ENCODE measurements around the gene FABP2.
"Not testable (repeated sequence)": the region's sequence is repeated elsewhere in the genome, so short reads cannot be mapped to it uniquely, and the experiment has no call there.

FABP2 gene

GRCh38 chr4:119299260-119299671 lies 22.7 kb downstream of the FABP2 start:
- Histone ChIP-seq H3K4me3 (ENCODE audit: insufficient read depth, low read depth, low read length, poor library complexity, severe bottlenecking) (peak overlapping the region; percentile 95), H3K27me3 (replicated peaks; ENCODE audit: control insufficient read depth, insufficient read depth, low read length, poor library complexity, severe bottlenecking) (no peaks in the 10 kb centered on the region), H3K9me3 (ENCODE audit: control insufficient read depth, low read length) (no peaks in the 10 kb centered on the region), H3K27ac (ENCODE audit: insufficient read depth, low read length, poor library complexity, severe bottlenecking) (peak overlapping the region; percentile 87), H3K36me3 (ENCODE audit: control insufficient read depth, insufficient read depth, low read length) (peaks cover 8% of the 10 kb centered on the region), H3K4me1 (ENCODE audit: control insufficient read depth, insufficient read depth, low read length, poor library complexity, severe bottlenecking) (peaks cover 14% of the 10 kb centered on the region)
- DNase-seq: no peak

- H3K4me3 ChIP-seq (ENCODE audit: insufficient read depth, low read depth, low read length, poor library complexity, severe bottlenecking): no peak overlapping the region
- H3K27ac ChIP-seq (ENCODE audit: insufficient read depth, low read length, poor library complexity, severe bottlenecking): no peak overlapping the region
- peaks cover 11% of the 10 kb centered on the region for H3K36me3 ChIP-seq (ENCODE audit: control insufficient read depth, insufficient read depth, low read length)
- DNase-seq: no peak
- H3K9me3 ChIP-seq (ENCODE audit: control insufficient read depth, low read length): no peaks in the 10 kb centered on the region
- H3K27me3 ChIP-seq (replicated peaks; ENCODE audit: control insufficient read depth, insufficient read depth, low read length, poor library complexity, severe bottlenecking): no peaks in the 10 kb centered on the region
- H3K4me1 ChIP-seq (ENCODE audit: control insufficient read depth, insufficient read depth, low read length, poor library complexity, severe bottlenecking): peaks cover 14% of the 10 kb centered on the region
Measured at GRCh38 chr4:119297795-119298194, 24.1 kb downstream of the FABP2 start.

- DNase-seq: no peak
- H3K4me3 ChIP-seq (ENCODE audit: insufficient read depth, low read depth, low read length, poor library complexity, severe bottlenecking): no peak overlapping the region
- H3K4me1 ChIP-seq (ENCODE audit: control insufficient read depth, insufficient read depth, low read length, poor library complexity, severe bottlenecking): peaks cover 14% of the 10 kb centered on the region
- H3K36me3 ChIP-seq (ENCODE audit: control insufficient read depth, insufficient read depth, low read length): peaks cover 18% of the 10 kb centered on the region
- H3K27ac ChIP-seq (ENCODE audit: insufficient read depth, low read length, poor library complexity, severe bottlenecking): no peak overlapping the region
- H3K27me3 ChIP-seq (replicated peaks; ENCODE audit: control insufficient read depth, insufficient read depth, low read length, poor library complexity, severe bottlenecking): no peaks in the 10 kb centered on the region
- H3K9me3 ChIP-seq (ENCODE audit: control insufficient read depth, low read length): no peaks in the 10 kb centered on the region
Measured at GRCh38 chr4:119296356-119296755, 25.6 kb downstream of the FABP2 start.

- H3K27me3 ChIP-seq (replicated peaks; ENCODE audit: control insufficient read depth, insufficient read depth, low read length, poor library complexity, severe bottlenecking): no peaks in the 10 kb centered on the region
- H3K4me1 ChIP-seq (ENCODE audit: control insufficient read depth, insufficient read depth, low read length, poor library complexity, severe bottlenecking): no peaks in the 10 kb centered on the region
- peaks cover 11% of the 10 kb centered on the region for H3K36me3 ChIP-seq (ENCODE audit: control insufficient read depth, insufficient read depth, low read length)
- no peak overlapping the region for H3K4me3 ChIP-seq (ENCODE audit: insufficient read depth, low read depth, low read length, poor library complexity, severe bottlenecking)
- no peak for DNase-seq
- H3K27ac ChIP-seq (ENCODE audit: insufficient read depth, low read length, poor library complexity, severe bottlenecking): no peak overlapping the region
- no peaks in the 10 kb centered on the region for H3K9me3 ChIP-seq (ENCODE audit: control insufficient read depth, low read length)
Measured at GRCh38 chr4:119290598-119290997, 31.3 kb downstream of the FABP2 start.

GRCh38 chr4:119289313-119289712 lies 32.6 kb downstream of the FABP2 start:
- H3K4me1 ChIP-seq (ENCODE audit: control insufficient read depth, insufficient read depth, low read length, poor library complexity, severe bottlenecking): no peaks in the 10 kb centered on the region
- no peaks in the 10 kb centered on the region for H3K9me3 ChIP-seq (ENCODE audit: control insufficient read depth, low read length)
- no peak for DNase-seq
- no peak overlapping the region for H3K4me3 ChIP-seq (ENCODE audit: insufficient read depth, low read depth, low read length, poor library complexity, severe bottlenecking)
- no peaks in the 10 kb centered on the region for H3K27me3 ChIP-seq (replicated peaks; ENCODE audit: control insufficient read depth, insufficient read depth, low read length, poor library complexity, severe bottlenecking)
- H3K27ac ChIP-seq (ENCODE audit: insufficient read depth, low read length, poor library complexity, severe bottlenecking): no peak overlapping the region
- H3K36me3 ChIP-seq (ENCODE audit: control insufficient read depth, insufficient read depth, low read length): peaks cover 11% of the 10 kb centered on the region

GRCh38 chr4:119286377-119287002 lies 35.4 kb downstream of the FABP2 start:
- peaks cover 2% of the 10 kb centered on the region for H3K36me3 ChIP-seq (ENCODE audit: control insufficient read depth, insufficient read depth, low read length)
- no peak overlapping the region for H3K4me3 ChIP-seq (ENCODE audit: insufficient read depth, low read depth, low read length, poor library complexity, severe bottlenecking)
- peaks cover 5% of the 10 kb centered on the region for H3K4me1 ChIP-seq (ENCODE audit: control insufficient read depth, insufficient read depth, low read length, poor library complexity, severe bottlenecking)
- H3K9me3 ChIP-seq (ENCODE audit: control insufficient read depth, low read length): no peaks in the 10 kb centered on the region
- H3K27me3 ChIP-seq (replicated peaks; ENCODE audit: control insufficient read depth, insufficient read depth, low read length, poor library complexity, severe bottlenecking): no peaks in the 10 kb centered on the region
- H3K27ac ChIP-seq (ENCODE audit: insufficient read depth, low read length, poor library complexity, severe bottlenecking): no peak overlapping the region
- DNase-seq: no peak

- no peak overlapping the region for H3K27ac ChIP-seq (ENCODE audit: insufficient read depth, low read length, poor library complexity, severe bottlenecking)
- H3K9me3 ChIP-seq (ENCODE audit: control insufficient read depth, low read length): no peaks in the 10 kb centered on the region
- no peak for DNase-seq
- no peak overlapping the region for H3K4me3 ChIP-seq (ENCODE audit: insufficient read depth, low read depth, low read length, poor library complexity, severe bottlenecking)
- H3K4me1 ChIP-seq (ENCODE audit: control insufficient read depth, insufficient read depth, low read length, poor library complexity, severe bottlenecking): peaks cover 11% of the 10 kb centered on the region
- no peaks in the 10 kb centered on the region for H3K36me3 ChIP-seq (ENCODE audit: control insufficient read depth, insufficient read depth, low read length)
- no peaks in the 10 kb centered on the region for H3K27me3 ChIP-seq (replicated peaks; ENCODE audit: control insufficient read depth, insufficient read depth, low read length, poor library complexity, severe bottlenecking)
Measured at GRCh38 chr4:119284876-119285780, 36.8 kb downstream of the FABP2 start.

GRCh38 chr4:119281393-119281792 lies 40.5 kb downstream of the FABP2 start:
- no peak overlapping the region for H3K4me3 ChIP-seq (ENCODE audit: insufficient read depth, low read depth, low read length, poor library complexity, severe bottlenecking)

GRCh38 chr4:119279945-119280344 lies 42.0 kb downstream of the FABP2 start:
- H3K4me3 ChIP-seq (ENCODE audit: insufficient read depth, low read depth, low read length, poor library complexity, severe bottlenecking); H3K36me3 ChIP-seq (ENCODE audit: control insufficient read depth, insufficient read depth, low read length); DNase-seq; H3K9me3 ChIP-seq (ENCODE audit: control insufficient read depth, low read length); H3K27me3 ChIP-seq (replicated peaks; ENCODE audit: control insufficient read depth, insufficient read depth, low read length, poor library complexity, severe bottlenecking); H3K27ac ChIP-seq (ENCODE audit: insufficient read depth, low read length, poor library complexity, severe bottlenecking): not testable (repeated sequence)
- peaks cover 11% of the 10 kb centered on the region for H3K4me1 ChIP-seq (ENCODE audit: control insufficient read depth, insufficient read depth, low read length, poor library complexity, severe bottlenecking)

More at GRCh38 chr4:119281393-119281792, 40.5 kb downstream of the FABP2 start:
- Histone ChIP-seq H3K9me3 (ENCODE audit: control insufficient read depth, low read length) (no peaks in the 10 kb centered on the region), H3K36me3 (ENCODE audit: control insufficient read depth, insufficient read depth, low read length) (no peaks in the 10 kb centered on the region), H3K4me1 (ENCODE audit: control insufficient read depth, insufficient read depth, low read length, poor library complexity, severe bottlenecking) (peaks cover 11% of the 10 kb centered on the region), H3K27me3 (replicated peaks; ENCODE audit: control insufficient read depth, insufficient read depth, low read length, poor library complexity, severe bottlenecking) (no peaks in the 10 kb centered on the region), H3K27ac (ENCODE audit: insufficient read depth, low read length, poor library complexity, severe bottlenecking) (no peak overlapping the region)
- DNase-seq: no peak

GRCh38 chr4:119279541-119279940 lies 42.4 kb downstream of the FABP2 start:
- not testable (repeated sequence) for H3K9me3 ChIP-seq (ENCODE audit: control insufficient read depth, low read length); H3K4me3 ChIP-seq (ENCODE audit: insufficient read depth, low read depth, low read length, poor library complexity, severe bottlenecking); H3K27me3 ChIP-seq (replicated peaks; ENCODE audit: control insufficient read depth, insufficient read depth, low read length, poor library complexity, severe bottlenecking); H3K27ac ChIP-seq (ENCODE audit: insufficient read depth, low read length, poor library complexity, severe bottlenecking); DNase-seq; H3K36me3 ChIP-seq (ENCODE audit: control insufficient read depth, insufficient read depth, low read length)
- H3K4me1 ChIP-seq (ENCODE audit: control insufficient read depth, insufficient read depth, low read length, poor library complexity, severe bottlenecking): peaks cover 11% of the 10 kb centered on the region
